ENCODE measurements around the gene NFS1.

DNA sequence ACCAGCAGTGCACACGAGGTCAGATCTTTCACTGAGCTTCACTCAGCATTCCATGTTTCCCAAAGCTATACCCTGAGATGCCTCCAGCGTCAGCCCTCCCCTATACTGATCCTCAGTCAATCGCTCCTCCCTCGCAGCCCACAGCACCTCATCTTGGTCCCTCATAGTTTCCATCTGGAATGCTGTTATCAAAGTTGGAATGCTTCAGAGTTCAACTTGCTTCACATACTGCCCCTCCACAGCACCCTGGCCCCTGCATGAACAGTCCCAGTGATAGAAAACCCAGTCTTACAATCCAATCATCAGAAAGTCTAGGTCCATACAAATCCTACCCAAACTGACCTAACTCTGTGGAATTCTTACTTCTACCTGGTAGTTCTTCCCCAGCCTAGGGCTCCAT lies 63.5 kb downstream of the NFS1 start:
- TF ChIP-seq, protein P1, sequence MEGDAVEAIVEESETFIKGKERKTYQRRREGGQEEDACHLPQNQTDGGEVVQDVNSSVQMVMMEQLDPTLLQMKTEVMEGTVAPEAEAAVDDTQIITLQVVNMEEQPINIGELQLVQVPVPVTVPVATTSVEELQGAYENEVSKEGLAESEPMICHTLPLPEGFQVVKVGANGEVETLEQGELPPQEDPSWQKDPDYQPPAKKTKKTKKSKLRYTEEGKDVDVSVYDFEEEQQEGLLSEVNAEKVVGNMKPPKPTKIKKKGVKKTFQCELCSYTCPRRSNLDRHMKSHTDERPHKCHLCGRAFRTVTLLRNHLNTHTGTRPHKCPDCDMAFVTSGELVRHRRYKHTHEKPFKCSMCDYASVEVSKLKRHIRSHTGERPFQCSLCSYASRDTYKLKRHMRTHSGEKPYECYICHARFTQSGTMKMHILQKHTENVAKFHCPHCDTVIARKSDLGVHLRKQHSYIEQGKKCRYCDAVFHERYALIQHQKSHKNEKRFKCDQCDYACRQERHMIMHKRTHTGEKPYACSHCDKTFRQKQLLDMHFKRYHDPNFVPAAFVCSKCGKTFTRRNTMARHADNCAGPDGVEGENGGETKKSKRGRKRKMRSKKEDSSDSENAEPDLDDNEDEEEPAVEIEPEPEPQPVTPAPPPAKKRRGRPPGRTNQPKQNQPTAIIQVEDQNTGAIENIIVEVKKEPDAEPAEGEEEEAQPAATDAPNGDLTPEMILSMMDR (IDR thresholded peaks at IDR 0.05), result no peak
- TF ChIP-seq, protein P2, sequence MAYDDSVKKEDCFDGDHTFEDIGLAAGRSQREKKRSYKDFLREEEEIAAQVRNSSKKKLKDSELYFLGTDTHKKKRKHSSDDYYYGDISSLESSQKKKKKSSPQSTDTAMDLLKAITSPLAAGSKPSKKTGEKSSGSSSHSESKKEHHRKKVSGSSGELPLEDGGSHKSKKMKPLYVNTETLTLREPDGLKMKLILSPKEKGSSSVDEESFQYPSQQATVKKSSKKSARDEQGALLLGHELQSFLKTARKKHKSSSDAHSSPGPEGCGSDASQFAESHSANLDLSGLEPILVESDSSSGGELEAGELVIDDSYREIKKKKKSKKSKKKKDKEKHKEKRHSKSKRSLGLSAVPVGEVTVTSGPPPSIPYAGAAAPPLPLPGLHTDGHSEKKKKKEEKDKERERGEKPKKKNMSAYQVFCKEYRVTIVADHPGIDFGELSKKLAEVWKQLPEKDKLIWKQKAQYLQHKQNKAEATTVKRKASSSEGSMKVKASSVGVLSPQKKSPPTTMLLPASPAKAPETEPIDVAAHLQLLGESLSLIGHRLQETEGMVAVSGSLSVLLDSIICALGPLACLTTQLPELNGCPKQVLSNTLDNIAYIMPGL (CRISPR knock-in tag; IDR thresholded peaks at IDR 0.05; ENCODE audit: borderline replicate concordance), result no peak
- TF ChIP-seq HDAC2 (IDR thresholded peaks at IDR 0.05) (no peak), BHLHE40 (IDR thresholded peaks at IDR 0.05; ENCODE audit: low read depth, low read length) (no peak), POLR2A (IDR thresholded peaks at IDR 0.05; ENCODE audit: low read length) (no peak), JUN (IDR thresholded peaks at IDR 0.05) (no peak), RARB (CRISPR knock-in tag; IDR thresholded peaks at IDR 0.05) (no peak), MAFK (IDR thresholded peaks at IDR 0.05; ENCODE audit: partially characterized antibody) (no peak), CBX8 (IDR thresholded peaks at IDR 0.05) (no peak), RAD21 (conservative IDR thresholded peaks at IDR 0.05 in 1 of 2, IDR thresholded peaks at IDR 0.05 in 1 of 2) (no peak), JUNB (IDR thresholded peaks at IDR 0.05) (no peak), MAZ (IDR thresholded peaks at IDR 0.05; ENCODE audit: borderline replicate concordance, low read depth, low read length) (no peak)
- TF ChIP-seq, protein P3, sequence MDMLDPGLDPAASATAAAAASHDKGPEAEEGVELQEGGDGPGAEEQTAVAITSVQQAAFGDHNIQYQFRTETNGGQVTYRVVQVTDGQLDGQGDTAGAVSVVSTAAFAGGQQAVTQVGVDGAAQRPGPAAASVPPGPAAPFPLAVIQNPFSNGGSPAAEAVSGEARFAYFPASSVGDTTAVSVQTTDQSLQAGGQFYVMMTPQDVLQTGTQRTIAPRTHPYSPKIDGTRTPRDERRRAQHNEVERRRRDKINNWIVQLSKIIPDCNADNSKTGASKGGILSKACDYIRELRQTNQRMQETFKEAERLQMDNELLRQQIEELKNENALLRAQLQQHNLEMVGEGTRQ (IDR thresholded peaks at IDR 0.05), result no peak
